Endodermal cell (in vitro differentiated cells): ENCODE data around the gene FHDC1. TPM values are rescaled to one million over a fixed set of nuclear protein-coding genes. Genes with fewer than 3 reads are reported as not detected.

ENCODE experiments used
- DNase-seq: peaks from one replicate; pipeline ENCODE4 v3.0.0-alpha.2; 2017
- H3K27ac ChIP-seq: 2 replicates; pipeline ENCODE4 v1.5.1; 2013; ENCODE audit warnings: mild to moderate bottlenecking, low read depth, low read length, moderate library complexity
- H3K27me3 ChIP-seq: 2 replicates; pipeline ENCODE4 v1.6.1; 2013; ENCODE audit warnings: mild to moderate bottlenecking, low read length, moderate library complexity; ENCODE audit not compliant: insufficient read depth, control insufficient read depth, poor library complexity, severe bottlenecking
- H3K36me3 ChIP-seq: 2 replicates; pipeline ENCODE4 v1.7.0; 2013; ENCODE audit warnings: mild to moderate bottlenecking, low read length, moderate library complexity; ENCODE audit not compliant: control insufficient read depth, insufficient read depth
- H3K4me1 ChIP-seq: one replicate; pipeline ENCODE4 v1.7.0; 2013; ENCODE audit warnings: low read length; ENCODE audit not compliant: control insufficient read depth, insufficient read depth
- H3K4me3 ChIP-seq: 2 replicates; pipeline ENCODE4 v1.5.1; 2013; ENCODE audit warnings: mild to moderate bottlenecking, low read length, moderate library complexity
- H3K9ac ChIP-seq: 2 replicates; pipeline ENCODE4 v1.6.1; 2013; ENCODE audit warnings: mild to moderate bottlenecking, low read length, moderate library complexity; ENCODE audit not compliant: poor library complexity, severe bottlenecking; ENCODE audit errors: extremely low read depth
- H3K9me3 ChIP-seq: 2 replicates; pipeline ENCODE4 v1.6.1; 2013; ENCODE audit warnings: mild to moderate bottlenecking, low read length, moderate library complexity; ENCODE audit not compliant: control insufficient read depth
- H3K27ac Mint-ChIP-seq: 2 replicates; pipeline ENCODE4 v1.8.0; 2020; ENCODE audit warnings: mixed read lengths
- H3K27me3 Mint-ChIP-seq: 2 replicates; pipeline ENCODE4 v1.8.0; 2021; ENCODE audit warnings: mild to moderate bottlenecking, mixed read lengths; ENCODE audit not compliant: insufficient read depth
- H3K36me3 Mint-ChIP-seq: 2 replicates; pipeline ENCODE4 v1.8.0; 2020; ENCODE audit warnings: low read depth, mixed read lengths
- H3K4me1 Mint-ChIP-seq: 2 replicates; pipeline ENCODE4 v1.8.0; 2020; ENCODE audit warnings: mixed read lengths
- H3K4me3 Mint-ChIP-seq: 2 replicates; pipeline ENCODE4 v1.8.0; 2020; ENCODE audit warnings: mild to moderate bottlenecking, moderate library complexity, mixed read lengths
- H3K9me3 Mint-ChIP-seq: 2 replicates; pipeline ENCODE4 v1.8.0; 2020; ENCODE audit warnings: mild to moderate bottlenecking, mixed read lengths
- WGBS, 2 experiments: methylation state at CpG; one replicate each; pipeline versions ENCODE4 v1.1.5 to v1.1.7; 2013; ENCODE audit warnings: missing lambda C conversion rate in 2 of 2, mixed read lengths in 1 of 2; ENCODE audit not compliant: insufficient coverage in 1 of 2, insufficient read length in 1 of 2; 5-methylcytosine and 5-hydroxymethylcytosine counted together
- total RNA-seq, 2 donors: library from RNA; stranded (reverse); fragmentation: NEBNext Ultra II Directional in 1 of 2; extraction: Animal tissue kit (Norgen Biotek cat#: 25700) in 1 of 2; gene quantifications; 2 replicates in 1 of 2; 3 replicates in 1 of 2; pipeline ENCODE4 v1.2.1, GENCODE V29; 2021
- TF ChIP-seq, protein P1 (sequence below): fragments of 200-600 bp; sonication (generic); conservative IDR thresholded peaks from 2 replicates; pipeline ENCODE4 v1.5.0; 2021; ENCODE audit warnings: antibody characterized with exemption, mild to moderate bottlenecking

FHDC1 gene
- total RNA-seq, 2 donors from 2014 or later: 2.5 to 7.9 TPM

GRCh38 chr4:152936446-152937335 is 568 bp downstream of the FHDC1 start:
- Histone ChIP-seq H3K36me3 (no peaks in the 10 kb centered on the region), H3K9me3 (no peaks in the 10 kb centered on the region), H3K9ac (peak overlapping the region; percentile 45), H3K4me1 (peaks cover 3% of the 10 kb centered on the region), H3K27ac (no peak overlapping the region), H3K4me3 (peak overlapping the region; percentile 84), H3K27me3 (peaks cover 33% of the 10 kb centered on the region)
- TF ChIP-seq, protein P1, sequence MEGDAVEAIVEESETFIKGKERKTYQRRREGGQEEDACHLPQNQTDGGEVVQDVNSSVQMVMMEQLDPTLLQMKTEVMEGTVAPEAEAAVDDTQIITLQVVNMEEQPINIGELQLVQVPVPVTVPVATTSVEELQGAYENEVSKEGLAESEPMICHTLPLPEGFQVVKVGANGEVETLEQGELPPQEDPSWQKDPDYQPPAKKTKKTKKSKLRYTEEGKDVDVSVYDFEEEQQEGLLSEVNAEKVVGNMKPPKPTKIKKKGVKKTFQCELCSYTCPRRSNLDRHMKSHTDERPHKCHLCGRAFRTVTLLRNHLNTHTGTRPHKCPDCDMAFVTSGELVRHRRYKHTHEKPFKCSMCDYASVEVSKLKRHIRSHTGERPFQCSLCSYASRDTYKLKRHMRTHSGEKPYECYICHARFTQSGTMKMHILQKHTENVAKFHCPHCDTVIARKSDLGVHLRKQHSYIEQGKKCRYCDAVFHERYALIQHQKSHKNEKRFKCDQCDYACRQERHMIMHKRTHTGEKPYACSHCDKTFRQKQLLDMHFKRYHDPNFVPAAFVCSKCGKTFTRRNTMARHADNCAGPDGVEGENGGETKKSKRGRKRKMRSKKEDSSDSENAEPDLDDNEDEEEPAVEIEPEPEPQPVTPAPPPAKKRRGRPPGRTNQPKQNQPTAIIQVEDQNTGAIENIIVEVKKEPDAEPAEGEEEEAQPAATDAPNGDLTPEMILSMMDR: no peak
- Mint-ChIP-seq H3K27me3 (peaks cover 32% of the 10 kb centered on the region), H3K4me3 (peak overlapping the region; percentile 72), H3K9me3 (no peaks in the 10 kb centered on the region), H3K36me3 (no peaks in the 10 kb centered on the region), H3K4me1 (peaks cover 14% of the 10 kb centered on the region), H3K27ac (no peak overlapping the region)
- peak; percentile 88 for DNase-seq
- 0% methylated on average over 42 to 93 of the region's 93 CpGs for WGBS, 2 experiments

DNA sequence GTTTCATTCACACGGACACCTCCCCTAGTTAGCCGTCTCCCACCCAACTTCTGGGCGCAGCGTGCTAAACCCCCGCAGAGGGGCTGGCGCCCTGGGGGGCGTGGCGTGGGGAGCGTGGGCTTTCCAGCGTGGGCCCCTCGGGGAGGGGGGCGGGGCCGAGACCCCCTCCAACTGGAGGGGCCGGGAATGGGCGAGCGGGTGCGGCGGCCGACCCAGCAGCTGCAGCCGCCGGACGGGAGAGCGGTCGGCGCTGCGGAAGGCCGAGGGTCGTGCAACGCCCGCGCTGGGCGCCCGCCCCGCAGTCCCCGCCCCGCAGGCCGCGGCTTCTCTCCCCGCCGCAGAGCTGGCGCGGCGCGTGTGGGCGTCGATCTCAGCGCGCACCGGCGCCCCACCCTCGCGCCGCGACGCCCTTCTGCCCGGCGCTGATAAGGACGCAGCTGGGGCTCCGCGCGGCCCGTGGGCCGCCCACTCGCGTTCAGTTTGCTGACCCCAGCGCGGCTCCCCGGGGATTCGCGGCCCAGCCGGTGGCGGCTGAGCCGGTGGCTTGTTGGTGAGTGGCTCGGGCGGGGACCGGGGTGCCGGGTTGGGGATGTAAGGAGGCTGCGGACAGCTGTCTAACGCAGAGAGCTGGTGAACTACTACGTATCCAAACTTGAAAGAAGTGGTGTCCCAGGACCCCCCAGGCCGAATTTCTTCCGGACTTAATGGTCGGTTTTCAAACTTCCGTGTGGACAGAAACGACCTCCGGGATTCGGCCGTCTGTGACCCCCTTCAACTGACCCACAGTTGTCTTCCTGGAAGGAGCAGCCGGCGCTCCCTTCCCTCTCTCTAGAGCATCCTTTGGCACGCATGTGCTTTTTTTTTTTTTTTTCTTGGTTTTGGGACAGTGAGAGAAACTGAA is 1.5 kb downstream of the FHDC1 start:
- TF ChIP-seq, protein P1: no peak
- no peaks in the 10 kb centered on the region for H3K36me3 ChIP-seq
- Mint-ChIP-seq H3K4me1 (peaks cover 14% of the 10 kb centered on the region), H3K36me3 (peaks cover 2% of the 10 kb centered on the region), H3K9me3 (no peaks in the 10 kb centered on the region), H3K27ac (no peak overlapping the region), H3K4me3 (peak overlapping the region; percentile 72), H3K27me3 (peaks cover 32% of the 10 kb centered on the region)
- H3K4me3 ChIP-seq: peak overlapping the region; percentile 84
- WGBS, 2 experiments: 1 to 5% methylated on average over 4 to 91 of the region's 91 CpGs
- peak overlapping the region; percentile 45 for H3K9ac ChIP-seq
- H3K4me1 ChIP-seq: peaks cover 3% of the 10 kb centered on the region
- H3K27ac ChIP-seq: no peak overlapping the region
- DNase-seq: peak; percentile 72
- H3K27me3 ChIP-seq: peaks cover 33% of the 10 kb centered on the region
- no peaks in the 10 kb centered on the region for H3K9me3 ChIP-seq

DNA sequence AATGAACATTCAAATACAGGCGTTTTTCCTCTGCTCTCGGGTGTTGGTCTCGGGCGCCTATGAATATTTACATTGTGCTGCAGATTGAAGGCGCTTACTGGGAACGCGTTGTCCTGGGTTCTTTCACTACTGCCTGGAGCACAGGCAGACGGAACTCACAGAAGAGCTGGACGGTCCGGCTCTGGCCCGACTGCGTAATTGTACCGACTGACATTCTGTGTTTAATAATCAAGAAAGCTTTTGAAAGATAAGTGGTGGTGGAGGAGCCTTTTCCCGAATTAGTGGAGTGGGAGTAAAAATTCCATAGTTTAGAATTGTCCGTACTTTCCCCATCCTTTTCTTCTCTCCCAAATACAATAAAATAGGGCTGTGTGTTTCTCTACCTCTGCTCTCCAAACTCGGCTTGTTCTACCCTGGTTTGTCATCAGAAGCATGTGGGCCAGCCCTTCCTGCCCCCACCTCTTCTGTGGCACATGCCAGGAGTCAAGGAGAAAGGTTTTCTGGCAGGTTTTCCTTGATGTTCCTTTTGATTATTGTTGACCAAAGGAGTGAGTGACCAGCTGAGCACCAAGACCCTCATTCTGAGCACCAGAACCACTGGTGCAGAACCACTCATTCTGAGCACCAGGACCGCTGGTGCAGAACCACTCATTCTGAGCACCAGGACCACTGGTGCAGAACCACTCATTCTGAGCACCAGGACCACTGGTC is 2.3 kb downstream of the FHDC1 start:
- H3K27ac ChIP-seq: no peak overlapping the region
- no peaks in the 10 kb centered on the region for H3K9me3 ChIP-seq
- no peak overlapping the region for H3K27ac Mint-ChIP-seq
- no peaks in the 10 kb centered on the region for H3K9me3 Mint-ChIP-seq
- peak overlapping the region; percentile 84 for H3K4me3 ChIP-seq
- peaks cover 33% of the 10 kb centered on the region for H3K27me3 ChIP-seq
- no peak overlapping the region for H3K9ac ChIP-seq
- peaks cover 3% of the 10 kb centered on the region for H3K36me3 ChIP-seq
- H3K4me1 Mint-ChIP-seq: peaks cover 14% of the 10 kb centered on the region
- H3K4me3 Mint-ChIP-seq: peak overlapping the region; percentile 60
- H3K27me3 Mint-ChIP-seq: peaks cover 28% of the 10 kb centered on the region
- 58 to 73% methylated on average over 4 to 17 of the region's 17 CpGs for WGBS, 2 experiments
- H3K4me1 ChIP-seq: peaks cover 3% of the 10 kb centered on the region
- H3K36me3 Mint-ChIP-seq: peaks cover 5% of the 10 kb centered on the region
- peak; percentile 43 for DNase-seq
- TF ChIP-seq, protein P1: no peak
